ENCODE data around the gene EFCAB9.

EFCAB9 gene

DNA sequence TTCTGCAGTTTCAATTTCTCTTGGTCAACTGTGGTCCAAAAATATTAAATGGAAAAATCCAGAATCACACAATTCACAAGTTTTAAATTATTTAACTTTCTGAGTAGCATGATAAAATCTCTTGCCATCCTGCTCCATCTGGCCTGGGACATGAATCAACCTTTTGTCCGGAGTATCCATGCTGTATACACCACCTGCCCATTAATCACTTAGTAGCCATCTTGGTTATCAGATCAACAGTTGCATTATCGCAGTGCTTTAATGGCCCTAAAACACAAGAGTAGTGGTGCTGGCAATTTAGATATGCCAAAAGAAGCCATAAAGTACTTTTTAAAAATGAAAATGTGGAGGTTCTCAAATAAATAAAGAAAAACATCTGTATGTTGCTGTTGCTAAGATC lies 25.3 kb downstream of the EFCAB9 start:
- peaks cover 48% of the 10 kb centered on the region for H3K36me3 Mint-ChIP-seq (ENCODE audit: low read depth)
- H3K9me3 Mint-ChIP-seq, result peaks cover 20% of the 10 kb centered on the region
- no peak for DNase-seq (ENCODE audit: low spot score)
- H3K4me3 Mint-ChIP-seq, result no peak overlapping the region
- H3K4me1 Mint-ChIP-seq (ENCODE audit: low read depth), result peaks cover 12% of the 10 kb centered on the region
- H3K27ac Mint-ChIP-seq, result no peak overlapping the region
- peaks cover 6% of the 10 kb centered on the region for H3K27me3 Mint-ChIP-seq (ENCODE audit: low read depth)

DNA sequence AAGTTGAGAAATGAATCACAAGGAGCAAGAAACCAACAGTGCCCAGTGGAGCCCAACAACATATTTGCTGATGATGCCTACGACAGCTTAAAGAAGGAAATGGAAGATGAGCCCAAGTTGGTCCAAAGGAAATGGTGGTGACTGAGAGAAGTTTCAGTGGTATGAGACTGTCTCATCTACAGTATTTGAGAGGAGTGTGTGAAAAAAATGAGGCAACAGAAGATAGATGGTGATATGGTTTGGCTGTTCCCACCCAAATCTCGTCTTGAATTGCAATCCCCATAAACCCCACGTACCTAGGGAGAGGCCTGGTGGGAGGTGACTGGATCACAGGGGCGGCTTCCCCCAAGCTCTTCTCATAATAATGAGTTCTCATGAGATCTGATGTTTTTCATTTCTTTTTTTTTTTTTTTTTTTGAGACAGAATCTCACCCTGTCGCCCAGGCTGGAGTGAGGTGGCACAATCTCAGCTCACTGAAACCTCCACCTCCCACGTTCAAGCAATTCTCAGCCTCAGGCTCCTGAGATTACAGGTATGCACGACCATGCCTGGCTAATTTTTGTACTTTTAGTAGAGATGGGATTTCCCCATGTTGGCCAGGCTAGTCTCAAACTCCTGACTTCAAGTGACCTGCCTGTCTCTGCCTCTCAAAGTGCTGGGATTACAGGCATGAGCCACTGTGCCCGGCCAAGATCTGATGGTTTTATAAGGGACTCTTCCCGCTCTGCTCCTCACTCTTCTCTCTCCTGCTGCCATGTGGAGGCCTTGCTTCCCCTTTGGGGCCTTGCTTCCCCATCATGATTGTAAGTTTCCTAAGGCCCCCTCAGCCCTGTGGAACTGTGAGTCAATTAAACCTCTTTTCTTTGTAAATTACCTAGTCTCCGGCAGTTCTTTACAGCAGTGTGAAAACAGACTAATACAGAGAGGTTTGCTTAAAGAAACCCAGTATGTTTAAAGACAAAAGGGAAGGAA lies 30.2 kb downstream of the EFCAB9 start:
- peak overlapping the region; percentile 52 for H3K4me3 Mint-ChIP-seq
- H3K36me3 Mint-ChIP-seq (ENCODE audit: low read depth), result peaks cover 43% of the 10 kb centered on the region
- peak overlapping the region; percentile 58 for H3K27ac Mint-ChIP-seq
- peaks cover 9% of the 10 kb centered on the region for H3K27me3 Mint-ChIP-seq (ENCODE audit: low read depth)
- H3K4me1 Mint-ChIP-seq (ENCODE audit: low read depth), result peaks cover 26% of the 10 kb centered on the region
- peaks cover 10% of the 10 kb centered on the region for H3K9me3 Mint-ChIP-seq
- peak; percentile 65 for DNase-seq (ENCODE audit: low spot score)

DNA sequence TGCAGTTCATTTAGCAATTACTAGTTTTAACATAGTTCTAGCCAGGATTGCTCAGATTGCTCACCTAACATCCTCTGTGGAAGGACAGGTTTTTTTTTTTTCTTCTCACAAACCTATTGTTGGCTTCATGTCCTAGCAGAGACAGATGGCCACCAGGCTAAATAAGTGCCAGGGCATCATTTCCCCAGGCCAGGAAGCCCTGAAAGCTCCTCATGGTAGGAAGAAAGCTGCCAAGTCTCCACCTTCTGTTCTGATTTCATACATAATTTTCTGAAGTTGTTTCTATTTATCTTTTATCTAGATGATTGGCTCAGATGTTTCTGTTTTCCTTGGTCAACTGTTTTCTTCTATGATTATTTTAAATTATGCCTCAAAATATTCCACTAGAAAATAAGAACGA lies 31.0 kb downstream of the EFCAB9 start:
- H3K27me3 Mint-ChIP-seq (ENCODE audit: low read depth), result peaks cover 9% of the 10 kb centered on the region
- peaks cover 39% of the 10 kb centered on the region for H3K36me3 Mint-ChIP-seq (ENCODE audit: low read depth)
- H3K27ac Mint-ChIP-seq, result no peak overlapping the region
- peaks cover 4% of the 10 kb centered on the region for H3K9me3 Mint-ChIP-seq
- H3K4me3 Mint-ChIP-seq, result no peak overlapping the region
- DNase-seq (ENCODE audit: low spot score), result no peak
- H3K4me1 Mint-ChIP-seq (ENCODE audit: low read depth), result peaks cover 30% of the 10 kb centered on the region

DNA sequence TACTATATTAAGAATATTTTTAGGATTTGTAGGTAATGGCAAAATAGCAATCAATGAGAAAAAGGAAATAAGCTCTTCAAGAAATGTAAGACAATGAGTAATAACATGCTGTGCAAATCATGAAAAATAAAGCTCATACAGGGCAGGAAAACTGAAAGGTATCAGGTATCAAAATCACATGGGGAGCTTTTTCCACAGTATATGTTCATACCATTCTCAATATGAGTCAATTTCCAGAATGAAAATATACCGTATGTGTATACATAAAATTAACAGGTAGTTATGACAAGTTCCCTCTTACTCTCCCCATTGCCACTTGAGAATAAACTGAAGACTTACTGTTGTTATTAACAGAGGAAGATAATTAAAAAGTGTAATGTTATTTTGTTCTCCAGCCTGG lies 35.9 kb downstream of the EFCAB9 start:
- Mint-ChIP-seq H3K27ac (no peak overlapping the region), H3K27me3 (ENCODE audit: low read depth) (peaks cover 4% of the 10 kb centered on the region)
- no peak for DNase-seq (ENCODE audit: low spot score)

DNA sequence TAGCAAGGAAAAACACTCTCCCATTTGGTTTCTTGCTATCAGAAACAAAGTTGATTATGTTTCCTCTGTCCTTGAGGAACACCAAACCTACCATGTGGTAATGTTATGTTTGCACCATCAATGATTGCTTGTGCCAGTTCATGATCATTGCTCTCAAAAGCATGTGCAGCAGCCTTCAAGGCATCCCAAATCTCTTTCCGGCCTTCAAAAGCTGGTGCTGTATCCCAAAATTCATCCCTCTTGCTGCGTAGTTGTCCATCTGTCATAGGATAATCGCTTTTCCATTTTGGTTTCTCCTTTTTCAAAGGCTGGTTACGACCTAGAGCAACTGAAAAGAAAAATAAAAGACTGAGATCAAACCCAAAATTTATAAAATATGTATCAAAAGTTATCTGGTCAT lies 40.1 kb downstream of the EFCAB9 start:
- H3K36me3 Mint-ChIP-seq (ENCODE audit: low read depth), result peaks cover 36% of the 10 kb centered on the region
- H3K27me3 Mint-ChIP-seq (ENCODE audit: low read depth), result no peaks in the 10 kb centered on the region
- no peak overlapping the region for H3K4me3 Mint-ChIP-seq
- H3K4me1 Mint-ChIP-seq (ENCODE audit: low read depth), result peaks cover 44% of the 10 kb centered on the region
- DNase-seq (ENCODE audit: low spot score), result no peak
- H3K9me3 Mint-ChIP-seq, result no peaks in the 10 kb centered on the region
- H3K27ac Mint-ChIP-seq, result no peak overlapping the region

More for the DNA sequence above, 35.9 kb downstream of the EFCAB9 start:
- H3K4me3 Mint-ChIP-seq, result no peak overlapping the region
- H3K36me3 Mint-ChIP-seq (ENCODE audit: low read depth), result peaks cover 48% of the 10 kb centered on the region
- peaks cover 18% of the 10 kb centered on the region for H3K4me1 Mint-ChIP-seq (ENCODE audit: low read depth)
- H3K9me3 Mint-ChIP-seq, result no peaks in the 10 kb centered on the region

DNA sequence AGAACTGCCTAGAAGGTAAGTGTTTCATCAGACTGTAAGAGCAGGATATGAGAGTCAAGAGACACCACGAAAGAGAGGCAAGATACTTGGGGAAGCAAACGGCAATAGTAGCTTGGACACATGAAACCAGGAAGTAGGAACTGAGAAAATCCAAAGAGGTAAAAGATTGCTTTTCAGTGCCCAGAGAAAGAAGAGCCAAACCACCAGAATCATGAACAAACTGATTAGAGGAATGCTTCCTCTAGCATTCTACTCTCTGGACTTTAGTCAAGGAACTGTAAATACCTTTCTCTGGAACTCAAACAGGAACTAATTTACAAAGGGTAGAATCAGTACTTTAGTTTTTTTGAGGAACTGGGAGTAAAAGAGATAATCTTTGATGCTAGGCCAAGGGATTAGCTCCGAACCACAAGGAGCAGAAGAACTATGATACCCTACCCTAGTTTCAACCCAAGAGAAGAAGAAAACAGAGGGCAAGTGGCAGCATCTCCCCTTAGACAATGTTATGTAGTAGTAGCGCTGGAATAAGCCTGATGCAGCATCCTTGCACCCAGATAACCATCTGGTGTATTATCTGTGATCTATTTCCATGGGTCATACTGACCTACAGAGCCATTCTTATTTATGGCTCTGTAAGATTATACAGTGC lies 41.3 kb downstream of the EFCAB9 start:
- Mint-ChIP-seq H3K27ac (no peak overlapping the region), H3K4me3 (no peak overlapping the region), H3K4me1 (ENCODE audit: low read depth) (peaks cover 45% of the 10 kb centered on the region), H3K9me3 (no peaks in the 10 kb centered on the region), H3K36me3 (ENCODE audit: low read depth) (peaks cover 34% of the 10 kb centered on the region), H3K27me3 (ENCODE audit: low read depth) (no peaks in the 10 kb centered on the region)
- DNase-seq (ENCODE audit: low spot score), result no peak

DNA sequence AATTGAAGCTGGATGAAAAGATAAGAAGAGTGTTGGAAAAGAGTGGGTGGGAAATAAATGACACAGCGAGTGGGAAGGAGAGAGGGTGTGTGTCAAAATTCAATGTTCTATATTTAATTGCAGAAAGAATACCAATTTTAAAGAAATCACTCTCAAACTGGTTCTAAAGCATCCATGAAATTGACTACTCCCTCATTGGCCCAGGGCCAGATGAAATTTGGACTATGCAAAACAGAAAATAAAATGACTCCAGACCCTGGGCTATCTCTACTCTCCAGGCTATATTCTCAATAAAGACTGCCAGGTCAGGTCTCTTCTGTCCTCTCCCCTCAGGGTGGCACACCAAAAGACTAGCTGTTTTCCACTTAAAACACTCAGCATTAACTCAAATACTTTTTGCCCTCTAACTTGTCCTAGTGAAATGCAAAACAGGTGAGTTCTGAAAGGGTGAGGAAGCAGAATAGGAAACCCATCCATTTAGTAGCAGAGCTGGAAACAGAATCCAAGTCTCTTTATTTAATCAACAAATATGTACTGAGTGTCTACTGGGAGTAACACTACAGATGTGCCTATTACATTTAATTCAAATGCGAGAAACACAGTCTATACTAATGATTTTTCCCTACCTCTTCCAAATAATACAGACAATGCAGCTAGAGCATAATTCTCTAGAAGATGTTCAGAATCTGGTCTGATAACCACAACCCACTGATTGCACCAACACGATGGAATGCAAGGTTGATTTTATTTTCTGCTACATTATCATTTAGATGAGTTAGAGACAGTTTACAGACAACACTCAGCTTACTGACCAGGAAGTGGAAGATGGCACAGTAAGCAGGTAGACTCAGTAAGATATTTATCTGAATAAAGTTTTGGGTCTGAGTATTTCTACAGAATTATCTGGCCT lies 42.1 kb downstream of the EFCAB9 start:
- H3K9me3 Mint-ChIP-seq, result no peaks in the 10 kb centered on the region
- H3K27ac Mint-ChIP-seq, result no peak overlapping the region
- peaks cover 29% of the 10 kb centered on the region for H3K36me3 Mint-ChIP-seq (ENCODE audit: low read depth)
- DNase-seq (ENCODE audit: low spot score), result no peak
- H3K4me3 Mint-ChIP-seq, result peak overlapping the region; percentile 55
- peaks cover 48% of the 10 kb centered on the region for H3K4me1 Mint-ChIP-seq (ENCODE audit: low read depth)
- H3K27me3 Mint-ChIP-seq (ENCODE audit: low read depth), result no peaks in the 10 kb centered on the region

DNA sequence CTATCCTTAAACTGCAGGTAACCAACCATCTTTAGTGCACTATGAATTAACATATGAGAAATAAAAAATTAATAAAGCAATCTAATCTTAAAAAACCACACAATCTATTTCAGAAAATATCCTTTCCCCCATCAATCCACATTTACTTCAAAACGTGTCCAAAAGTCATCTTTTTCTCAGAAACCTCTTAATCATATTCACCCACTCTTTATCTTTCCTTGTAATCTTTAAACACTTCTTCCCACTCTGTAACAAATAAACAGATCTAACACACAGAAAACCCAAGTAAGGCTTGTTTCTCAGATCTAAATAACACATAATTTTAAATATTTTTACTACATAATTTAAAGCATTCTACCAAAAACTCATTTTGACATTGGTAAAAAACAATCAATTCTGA lies 44.4 kb downstream of the EFCAB9 start:
- H3K27me3 Mint-ChIP-seq (ENCODE audit: low read depth), result no peaks in the 10 kb centered on the region
- H3K4me1 Mint-ChIP-seq (ENCODE audit: low read depth), result peaks cover 48% of the 10 kb centered on the region
- no peak for DNase-seq (ENCODE audit: low spot score)
- peaks cover 4% of the 10 kb centered on the region for H3K9me3 Mint-ChIP-seq
- peak overlapping the region; percentile 77 for H3K27ac Mint-ChIP-seq
- peak overlapping the region; percentile 72 for H3K4me3 Mint-ChIP-seq
- peaks cover 19% of the 10 kb centered on the region for H3K36me3 Mint-ChIP-seq (ENCODE audit: low read depth)

DNA sequence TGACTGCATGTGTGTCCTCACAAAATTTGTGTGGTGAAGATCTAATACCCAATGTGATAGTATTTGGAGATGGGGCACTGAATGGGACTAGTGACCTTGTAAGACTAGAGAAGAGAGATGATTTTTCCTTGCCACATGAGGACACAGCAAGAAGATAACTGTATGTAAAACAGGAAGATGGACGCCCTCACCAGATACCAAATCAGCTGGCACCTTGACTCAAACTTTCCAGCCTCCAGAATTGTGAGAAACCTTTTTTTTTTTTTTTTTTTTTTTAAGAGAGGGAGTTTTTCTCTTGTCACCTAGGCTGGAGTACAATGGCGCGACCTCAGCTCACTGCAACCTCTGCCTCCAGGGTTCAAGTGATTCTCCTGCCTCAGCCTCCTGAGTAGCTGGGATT lies 49.3 kb downstream of the EFCAB9 start:
- H3K27me3 Mint-ChIP-seq (ENCODE audit: low read depth), result no peaks in the 10 kb centered on the region
- peaks cover 16% of the 10 kb centered on the region for H3K36me3 Mint-ChIP-seq (ENCODE audit: low read depth)
- no peak overlapping the region for H3K27ac Mint-ChIP-seq
- peaks cover 16% of the 10 kb centered on the region for H3K4me1 Mint-ChIP-seq (ENCODE audit: low read depth)
- H3K9me3 Mint-ChIP-seq, result peaks cover 4% of the 10 kb centered on the region
- H3K4me3 Mint-ChIP-seq, result no peak overlapping the region
- DNase-seq (ENCODE audit: low spot score), result no peak

DNA sequence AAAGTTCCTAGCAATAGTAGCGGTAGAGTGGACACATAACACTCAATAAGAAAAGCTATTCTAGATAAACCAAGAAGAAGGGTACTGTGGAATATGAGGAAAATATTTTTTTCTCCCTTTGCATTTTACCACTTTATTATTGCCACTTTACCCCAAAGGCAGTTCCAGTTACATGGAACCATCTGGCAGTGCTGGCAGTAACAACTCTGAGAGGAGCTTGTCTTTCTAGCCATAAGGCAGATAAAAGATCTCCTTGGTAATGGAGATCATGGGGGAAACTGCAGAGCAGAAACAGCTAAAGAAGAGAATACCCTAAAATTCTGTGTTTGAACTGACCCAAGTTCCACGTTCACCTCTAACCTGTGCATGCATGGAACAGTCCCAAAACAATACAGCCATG lies 51.1 kb downstream of the EFCAB9 start:
- Mint-ChIP-seq H3K4me1 (ENCODE audit: low read depth) (peaks cover 4% of the 10 kb centered on the region), H3K27me3 (ENCODE audit: low read depth) (no peaks in the 10 kb centered on the region), H3K27ac (no peak overlapping the region), H3K4me3 (no peak overlapping the region), H3K36me3 (ENCODE audit: low read depth) (peaks cover 19% of the 10 kb centered on the region), H3K9me3 (peaks cover 10% of the 10 kb centered on the region)
- no peak for DNase-seq (ENCODE audit: low spot score)

DNA sequence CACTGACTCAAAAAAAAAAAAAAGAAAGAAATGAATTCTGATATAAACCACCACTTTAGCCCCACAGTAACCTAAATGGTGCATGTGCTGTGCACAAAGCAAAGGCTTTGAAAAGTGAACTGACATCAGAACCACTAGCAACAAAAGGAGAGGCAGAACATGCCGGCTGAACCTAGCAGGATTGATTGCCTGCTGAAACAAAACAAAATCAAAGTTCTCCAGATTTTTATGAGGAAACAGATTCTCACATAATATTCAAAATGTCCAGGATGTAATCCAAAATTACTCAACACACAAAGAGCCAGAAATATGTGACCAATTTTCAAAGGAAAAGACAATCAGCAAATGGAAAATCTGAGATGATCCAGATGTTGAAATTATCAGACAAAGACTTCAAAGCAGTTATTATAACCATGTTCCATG lies 51.7 kb downstream of the EFCAB9 start:
- H3K27me3 Mint-ChIP-seq (ENCODE audit: low read depth), result no peaks in the 10 kb centered on the region
- peaks cover 13% of the 10 kb centered on the region for H3K9me3 Mint-ChIP-seq
- no peak overlapping the region for H3K27ac Mint-ChIP-seq
- DNase-seq (ENCODE audit: low spot score), result no peak
- H3K4me1 Mint-ChIP-seq (ENCODE audit: low read depth), result no peaks in the 10 kb centered on the region
- H3K4me3 Mint-ChIP-seq, result no peak overlapping the region
- H3K36me3 Mint-ChIP-seq (ENCODE audit: low read depth), result peaks cover 24% of the 10 kb centered on the region

DNA sequence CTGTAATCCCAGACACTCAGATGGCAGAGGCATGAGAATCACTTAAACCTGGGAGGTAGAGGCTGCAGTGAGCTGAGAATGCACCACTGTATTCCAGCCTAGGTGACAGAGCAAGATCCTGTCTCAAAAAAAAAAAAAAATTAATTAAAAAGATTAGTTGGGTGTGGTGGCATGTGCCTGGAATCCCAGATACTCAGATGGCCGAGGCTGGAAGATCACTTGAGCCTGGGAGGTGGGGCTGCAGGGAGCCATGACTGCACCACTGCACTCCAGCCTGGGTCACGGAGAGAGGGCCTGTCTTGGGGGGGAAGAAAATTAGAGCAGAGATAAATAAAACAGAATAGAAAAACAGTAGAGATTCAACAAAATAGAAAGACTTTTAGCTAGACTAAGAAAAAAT lies 54.7 kb downstream of the EFCAB9 start:
- H3K4me1 Mint-ChIP-seq (ENCODE audit: low read depth), result peaks cover 2% of the 10 kb centered on the region
- DNase-seq (ENCODE audit: low spot score), result no peak
- peaks cover 27% of the 10 kb centered on the region for H3K36me3 Mint-ChIP-seq (ENCODE audit: low read depth)
- no peak overlapping the region for H3K27ac Mint-ChIP-seq
- H3K4me3 Mint-ChIP-seq, result no peak overlapping the region
- H3K9me3 Mint-ChIP-seq, result peaks cover 27% of the 10 kb centered on the region
- no peaks in the 10 kb centered on the region for H3K27me3 Mint-ChIP-seq (ENCODE audit: low read depth)

DNA sequence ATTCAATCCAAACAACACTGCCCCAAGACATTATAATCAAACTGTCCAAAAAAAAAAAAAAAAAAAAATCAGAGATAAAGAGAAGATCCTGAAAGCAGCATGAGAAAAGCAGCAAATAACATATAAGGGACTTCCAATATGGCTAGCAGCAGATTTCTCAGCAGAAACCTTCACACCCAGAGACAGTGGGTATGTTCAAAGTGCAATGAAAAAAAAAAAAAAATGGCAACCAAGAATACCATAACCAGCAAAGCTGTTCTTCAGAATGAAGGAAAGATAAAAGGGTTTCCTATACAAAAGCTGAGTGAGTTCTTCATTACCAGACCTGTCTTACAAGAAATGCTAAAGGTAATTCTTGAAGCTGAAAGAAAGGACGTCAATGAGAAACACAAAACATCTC lies 57.4 kb downstream of the EFCAB9 start:
- peaks cover 27% of the 10 kb centered on the region for H3K36me3 Mint-ChIP-seq (ENCODE audit: low read depth)
- H3K9me3 Mint-ChIP-seq, result peaks cover 30% of the 10 kb centered on the region
- no peak for DNase-seq (ENCODE audit: low spot score)
- H3K4me3 Mint-ChIP-seq, result no peak overlapping the region
- H3K4me1 Mint-ChIP-seq (ENCODE audit: low read depth), result peaks cover 2% of the 10 kb centered on the region
- no peaks in the 10 kb centered on the region for H3K27me3 Mint-ChIP-seq (ENCODE audit: low read depth)
- H3K27ac Mint-ChIP-seq, result no peak overlapping the region

Measured in T-helper 2 cell treated with Interferon-gamma antibody and Interleukin-4, amounts not matched to agents 5 μg/mL and 100 μg/mL, for 36 hours (primary cell).